GM12872 (cell line): Measurements from ENCODE around the gene WDR26.

Source experiments
- CTCF ChIP-seq: IDR thresholded peaks from 3 replicates; pipeline ENCODE4 v1.5.1; 2011; ENCODE audit warnings: low read depth, mild to moderate bottlenecking, low read length, moderate library complexity; ENCODE audit not compliant: insufficient read depth

WDR26 gene

GRCh38 chr1:224381880-224382548 is 52.6 kb downstream of the WDR26 start:
- no peak for TF ChIP-seq CTCF

- TF ChIP-seq CTCF, result no peak
Measured at GRCh38 chr1:224380003-224380402, 54.6 kb downstream of the WDR26 start.

GRCh38 chr1:224378855-224379631 is 55.6 kb downstream of the WDR26 start:
- no peak for TF ChIP-seq CTCF

- no peak for TF ChIP-seq CTCF
Measured at GRCh38 chr1:224377676-224378006, 57.0 kb downstream of the WDR26 start.

- TF ChIP-seq CTCF, result no peak
Measured at GRCh38 chr1:224375059-224375458, 59.5 kb downstream of the WDR26 start.

- no peak for TF ChIP-seq CTCF
Measured at GRCh38 chr1:224373008-224373590, 61.5 kb downstream of the WDR26 start.

- TF ChIP-seq CTCF, result no peak
Measured at GRCh38 chr1:224368409-224368808, 66.2 kb downstream of the WDR26 start.
